Epidermal melanocyte (primary cell): ENCODE measurements around the gene LOX.
"Not testable (repeated sequence)": the region's sequence is repeated elsewhere in the genome, so short reads cannot be mapped to it uniquely, and the experiment has no call there.

Source experiments
- DNase-seq: peaks from one replicate; pipeline ENCODE4 v3.0.0; 2011; ENCODE audit warnings: low spot score; ENCODE audit not compliant: insufficient read length

LOX gene

DNA sequence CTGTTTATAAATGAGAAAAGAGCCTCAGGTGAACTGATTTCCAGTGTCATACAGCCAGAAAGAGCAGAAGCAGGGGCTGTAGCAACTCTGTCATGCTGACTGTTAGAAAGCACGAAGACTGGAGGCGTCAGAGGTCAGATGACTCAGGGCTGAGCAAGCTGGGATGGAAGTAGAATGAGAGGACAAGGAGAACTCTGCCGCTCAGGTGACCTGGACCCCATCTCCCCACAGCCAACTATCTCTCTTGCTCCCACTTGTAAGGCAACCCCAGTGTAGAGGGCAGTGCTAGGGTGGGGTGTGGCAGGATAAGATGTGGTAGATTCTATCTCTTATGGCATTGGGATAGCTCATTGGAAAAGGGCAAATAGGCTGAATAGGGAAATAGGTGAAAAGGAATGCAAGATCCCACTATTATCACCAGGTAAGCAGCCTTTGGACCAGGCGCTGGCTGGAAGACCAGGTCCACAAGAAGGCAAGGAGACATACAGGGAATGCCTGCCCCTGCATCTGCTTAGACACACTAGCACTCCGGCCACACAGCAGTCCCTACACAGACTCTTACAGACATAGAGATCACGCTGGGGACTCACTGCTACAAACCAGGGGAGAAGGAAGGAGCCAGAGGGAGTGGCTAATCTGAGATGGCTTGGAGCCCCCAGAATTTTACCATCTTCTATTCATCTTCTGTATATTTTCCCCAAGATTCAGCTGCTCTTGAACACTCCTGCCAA is 21.2 kb upstream of the LOX start:
- DNase-seq: no peak

DNA sequence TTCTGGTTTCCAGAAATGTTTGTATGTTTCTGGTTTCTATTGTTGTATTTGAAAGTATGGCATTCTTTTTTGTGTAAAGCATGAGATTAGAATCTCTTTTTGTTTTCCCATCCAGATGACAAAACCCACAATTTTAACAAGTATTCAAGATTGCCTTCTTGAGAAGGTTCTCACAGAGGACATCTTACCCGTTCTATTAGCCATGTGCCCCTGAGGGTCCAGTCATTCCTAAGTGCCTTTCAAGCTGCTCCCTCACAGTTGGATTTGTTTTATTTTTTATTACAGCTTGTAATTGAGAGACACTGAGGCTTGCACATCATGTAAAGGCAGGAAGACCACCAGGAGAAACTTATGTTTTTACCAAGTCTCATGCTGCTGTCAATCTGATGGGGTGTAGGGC is 19.3 kb upstream of the LOX start:
- DNase-seq: no peak

DNA sequence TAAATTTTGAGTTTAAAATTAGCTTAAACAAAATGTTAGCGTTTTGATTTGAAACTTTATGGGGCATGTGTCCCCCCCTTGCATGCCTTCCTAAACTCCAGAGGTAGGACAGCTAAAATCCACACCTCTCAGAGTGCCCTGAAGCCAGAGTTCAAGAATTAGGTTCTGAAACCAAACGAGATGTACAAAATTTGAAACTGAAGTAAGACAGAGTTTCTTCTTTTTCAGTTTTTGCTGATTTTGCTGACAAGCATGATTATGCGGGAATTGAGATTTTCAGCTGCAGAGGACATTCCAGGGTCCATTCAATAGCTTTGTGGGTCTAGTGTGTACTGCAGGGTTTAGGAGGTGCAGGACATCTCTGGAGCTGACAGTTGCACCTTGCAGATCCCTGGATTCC is 17.1 kb upstream of the LOX start:
- no peak for DNase-seq

DNA sequence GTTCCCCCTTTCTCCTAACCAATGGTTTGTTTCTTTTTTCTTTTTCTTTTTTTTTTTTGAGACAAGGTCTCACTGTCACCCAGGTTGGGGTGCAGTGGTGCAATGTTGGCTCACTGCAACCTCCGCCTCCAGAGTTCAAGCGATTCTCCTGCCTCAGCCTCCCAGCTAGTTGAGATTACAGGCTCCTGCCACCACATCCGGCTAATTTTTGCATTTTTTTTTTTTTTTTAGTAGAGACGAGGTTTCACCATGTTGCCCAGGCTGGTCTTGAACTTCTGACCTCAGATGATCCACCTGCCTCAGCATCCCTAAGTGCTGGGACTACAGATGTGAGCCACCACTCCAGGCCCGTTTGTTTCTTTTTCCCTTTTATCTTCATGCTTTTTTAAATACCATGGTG is 16.2 kb upstream of the LOX start:
- not testable (repeated sequence) for DNase-seq

DNA sequence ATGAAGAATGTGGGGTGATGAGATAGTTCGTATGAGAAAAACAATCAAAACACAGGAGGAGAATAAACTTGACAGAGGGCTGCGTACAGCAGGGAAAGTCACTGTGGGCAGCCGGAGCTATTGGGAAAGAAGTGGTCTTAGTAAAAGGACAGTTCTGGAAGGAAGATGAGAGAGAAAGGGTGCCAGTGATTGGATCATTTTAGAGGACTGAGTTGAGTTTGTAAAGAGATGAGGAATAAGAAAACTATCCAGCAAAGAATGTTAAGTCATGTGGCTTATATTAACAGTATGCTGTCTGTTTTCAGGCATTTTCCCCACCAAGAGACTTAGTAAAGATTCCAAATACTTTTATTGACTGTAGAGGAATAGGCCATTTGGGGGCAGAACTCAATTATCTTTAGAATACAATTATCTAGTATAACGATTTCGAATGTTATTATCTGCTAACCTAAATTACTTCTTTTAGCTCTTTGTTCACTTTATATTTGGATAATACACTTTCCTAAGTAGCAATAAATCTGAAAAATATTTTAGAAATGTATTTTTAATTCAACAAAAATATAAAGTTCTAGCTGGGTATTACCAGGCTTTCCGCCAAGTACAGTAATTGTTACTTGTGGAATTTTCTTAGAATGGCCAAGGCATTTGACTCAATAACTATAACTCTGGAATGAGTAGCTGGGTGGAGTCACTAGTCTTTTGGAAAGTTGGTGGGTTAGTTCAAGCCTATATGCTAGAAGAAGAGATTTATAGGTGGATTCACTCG is 15.5 kb upstream of the LOX start:
- DNase-seq: no peak

DNA sequence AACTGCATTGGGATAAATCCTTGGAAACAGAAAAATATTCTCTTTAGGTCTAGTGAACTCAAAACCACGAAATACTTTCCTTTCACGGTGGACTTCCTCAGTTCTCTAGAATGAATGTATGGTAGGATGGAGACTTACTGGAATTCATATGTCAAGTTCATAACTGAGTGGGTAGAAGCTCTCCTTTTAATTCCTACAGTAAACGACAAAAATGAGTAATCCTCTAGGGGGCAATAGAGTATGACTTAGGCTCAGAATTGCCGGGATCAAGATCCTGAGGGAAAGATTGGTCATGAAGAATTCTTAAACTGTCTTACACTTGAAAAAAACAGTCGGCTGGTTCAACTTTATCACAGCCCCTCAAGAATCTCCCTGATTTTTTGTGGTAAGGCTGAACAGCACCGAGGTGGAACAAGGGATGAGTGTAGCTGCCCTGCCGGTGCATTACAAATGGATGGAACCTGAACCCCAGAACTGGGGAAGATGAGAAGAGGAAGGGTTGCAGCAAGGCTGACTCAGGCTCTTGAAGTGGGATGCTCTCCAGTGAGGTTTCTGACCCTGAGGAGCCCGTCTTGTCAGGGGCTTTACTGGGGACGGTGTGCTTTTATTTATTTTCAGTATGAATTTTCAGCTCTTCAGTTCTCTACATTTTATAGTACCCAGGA is 14.0 kb upstream of the LOX start:
- no peak for DNase-seq

DNA sequence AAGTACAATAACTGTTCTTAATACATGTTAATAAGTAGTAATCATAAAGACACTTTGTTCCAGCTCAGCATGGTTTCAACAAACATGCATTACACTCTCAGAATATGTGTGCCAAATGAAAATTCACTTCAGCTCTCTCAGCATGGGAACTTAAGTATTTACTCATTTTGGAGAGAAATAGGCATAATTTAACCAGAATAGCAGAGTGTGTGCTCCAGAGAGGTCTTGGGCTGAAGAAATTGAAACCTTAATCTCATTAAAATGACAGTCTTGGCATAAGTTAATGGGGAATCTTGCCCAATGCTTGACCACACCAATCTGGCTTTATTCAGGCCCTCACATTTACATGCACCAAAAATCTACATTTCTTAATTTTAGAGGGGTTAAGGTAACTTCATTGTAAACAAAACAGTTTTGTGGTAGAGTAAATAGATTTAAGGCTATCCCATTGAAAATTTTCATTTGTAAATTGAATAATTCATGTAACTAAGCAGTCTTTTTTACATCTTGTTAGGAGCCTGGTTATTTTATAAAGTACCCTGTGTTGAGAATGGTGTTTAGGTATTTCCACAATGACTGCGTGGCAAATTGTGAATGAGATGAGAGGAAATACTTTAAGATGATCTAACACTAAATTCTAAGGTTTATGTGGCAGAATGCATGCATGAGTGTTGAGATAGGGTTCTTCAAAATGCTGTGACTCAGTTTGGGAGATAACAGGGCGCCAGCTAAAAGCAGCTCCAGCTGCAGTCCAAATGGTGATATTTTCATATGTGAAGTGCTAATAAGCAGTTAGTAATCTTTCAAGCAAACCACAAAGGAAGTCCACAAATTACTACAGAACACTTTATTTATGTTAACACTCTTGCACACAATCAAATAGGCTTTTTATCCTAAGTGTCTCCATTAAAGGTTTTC is 11.3 kb upstream of the LOX start:
- DNase-seq: no peak

DNA sequence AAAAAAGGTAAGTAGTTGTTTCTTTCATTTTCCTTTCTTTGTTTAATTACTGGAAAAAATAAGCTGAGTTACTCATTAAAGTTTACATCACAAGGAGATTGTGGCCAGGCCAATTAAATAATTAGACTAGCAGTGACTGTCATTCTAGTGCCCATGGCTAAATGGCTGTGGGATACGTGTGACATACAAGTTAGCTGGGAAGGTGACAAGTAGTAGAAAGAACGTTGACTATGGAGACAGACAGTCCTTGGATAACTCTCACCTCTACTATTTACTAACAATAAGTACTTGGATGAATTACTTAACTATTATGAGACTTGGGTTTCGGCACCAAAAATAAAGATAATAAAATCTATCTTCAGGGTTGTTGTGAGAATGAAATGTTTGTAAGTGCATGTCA is 7.0 kb upstream of the LOX start:
- no peak for DNase-seq

DNA sequence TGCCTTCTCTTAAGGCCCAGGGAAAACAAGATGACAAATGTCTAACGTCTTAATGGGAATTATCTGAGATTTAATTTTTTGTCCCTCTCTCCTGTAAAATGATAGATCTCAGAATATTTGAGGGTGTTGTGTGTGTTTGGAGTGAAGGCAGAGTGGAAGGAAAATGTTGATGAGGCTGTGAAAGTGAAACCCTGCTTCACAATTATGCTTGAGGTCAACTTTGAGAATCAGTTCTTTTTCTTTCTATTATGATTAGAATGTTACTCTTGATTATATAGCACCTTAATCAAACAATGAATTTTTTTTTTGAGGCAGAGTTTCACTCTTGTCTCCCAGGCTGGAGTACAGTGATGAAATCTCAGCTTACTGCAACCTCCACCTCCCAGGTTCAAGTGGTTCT is 5.5 kb upstream of the LOX start:
- no peak for DNase-seq

DNA sequence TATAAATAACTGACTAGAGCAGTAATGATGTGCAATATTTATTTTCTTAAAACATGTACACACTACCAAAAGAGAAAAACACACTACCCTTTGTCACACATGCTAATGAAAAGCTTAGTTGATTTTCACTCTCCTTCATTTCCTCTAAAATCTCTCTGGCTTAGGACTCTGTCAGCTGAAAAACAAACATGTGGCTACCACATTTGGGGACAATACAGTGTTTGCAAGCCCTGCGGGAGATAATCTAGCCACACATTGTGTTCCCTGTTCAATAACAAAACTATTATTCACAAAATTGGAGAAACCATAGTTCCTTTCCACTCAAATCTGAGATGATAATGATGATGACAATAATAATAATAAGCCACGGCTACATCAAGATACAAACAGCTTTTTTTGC is 3.5 kb upstream of the LOX start:
- DNase-seq: no peak

DNA sequence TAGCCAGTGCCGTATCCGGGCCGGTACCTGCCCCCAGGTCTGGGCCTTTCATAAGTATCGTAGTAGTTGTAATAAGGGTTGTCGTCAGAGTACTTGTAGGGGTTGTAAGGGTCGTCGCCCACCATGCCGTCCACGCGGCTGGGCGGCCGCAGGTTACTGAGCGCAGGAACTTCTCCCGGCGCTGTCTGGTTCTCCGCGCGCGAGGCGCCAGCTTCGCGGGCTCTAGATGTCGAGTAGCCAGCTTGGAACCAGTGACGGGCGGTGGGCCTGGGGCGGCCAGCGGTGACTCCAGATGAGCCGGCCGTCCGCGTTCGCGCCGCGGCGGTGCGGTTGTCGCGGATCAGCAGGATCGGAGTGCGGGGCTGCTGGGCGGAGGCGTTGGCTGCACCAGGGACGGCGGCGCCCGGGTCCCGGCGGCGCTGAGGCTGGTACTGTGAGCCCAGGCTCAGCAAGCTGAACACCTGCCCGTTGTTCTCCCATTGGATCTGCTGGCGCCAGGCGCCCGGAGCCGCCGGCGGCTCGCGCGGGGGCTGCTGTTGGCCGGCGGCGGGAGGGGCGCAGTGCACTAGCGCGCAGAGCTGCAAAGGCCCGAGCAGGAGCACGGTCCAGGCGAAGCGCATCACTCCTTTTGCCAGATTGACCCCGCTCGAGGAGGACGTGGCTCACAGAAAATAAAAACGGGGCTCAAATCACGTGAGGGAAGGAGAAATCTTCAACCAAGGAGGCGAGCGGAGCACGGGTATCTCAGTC is 518 bp downstream of the LOX start:
- DNase-seq: no peak

DNA sequence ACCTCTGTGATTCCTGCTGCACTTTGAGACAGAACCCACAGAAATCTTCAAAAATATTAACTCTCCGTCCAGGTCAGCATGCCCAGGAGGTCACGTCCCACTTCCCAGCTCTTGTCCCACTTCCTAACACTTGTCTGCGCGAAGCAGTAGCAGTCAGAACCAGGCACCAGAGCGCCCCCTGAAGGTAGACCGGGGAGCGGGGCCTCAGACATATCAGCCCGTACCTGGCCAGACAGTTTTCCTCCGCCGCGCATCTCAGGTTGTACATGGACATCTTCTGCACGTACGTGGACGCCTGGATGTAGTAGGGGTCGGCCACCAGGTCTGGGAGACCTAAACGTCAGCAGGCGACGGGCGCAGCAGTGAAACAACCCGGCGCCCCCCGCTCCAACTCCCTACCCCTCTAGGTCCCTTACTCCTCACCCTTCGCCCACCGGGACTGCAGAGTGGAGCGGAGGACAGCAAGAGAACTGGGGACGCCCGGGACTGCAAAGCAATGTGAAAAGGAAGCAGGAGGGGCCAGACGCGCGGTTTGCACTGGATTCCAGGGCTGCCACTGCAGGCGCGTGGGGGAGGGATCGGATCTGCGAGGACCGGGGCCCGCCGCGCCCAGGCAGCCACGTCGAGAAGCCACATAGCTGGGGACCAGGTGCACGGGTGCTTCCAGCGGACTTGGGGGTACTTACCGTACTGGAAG is 1.2 kb downstream of the LOX start:
- DNase-seq: peak; percentile 21

DNA sequence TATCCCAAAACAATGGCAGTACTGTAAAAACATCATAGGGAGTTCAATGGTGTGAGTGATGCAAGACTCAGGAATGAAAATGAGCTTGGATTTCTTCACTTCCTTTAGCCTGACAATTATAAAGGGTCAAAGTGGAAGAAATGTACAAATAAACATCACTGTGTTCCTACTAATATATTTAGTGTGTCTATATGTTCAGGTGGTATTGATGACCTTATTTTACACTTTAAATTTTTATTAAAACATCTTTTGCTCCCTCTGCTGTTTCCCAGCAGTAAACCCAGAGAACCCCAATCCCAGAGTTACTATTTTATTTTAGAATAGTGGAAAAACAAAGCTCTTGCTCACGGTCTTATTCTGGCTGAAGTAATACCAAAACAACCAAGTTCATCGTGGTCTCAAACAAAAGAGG is 2.0 kb downstream of the LOX start:
- no peak for DNase-seq

DNA sequence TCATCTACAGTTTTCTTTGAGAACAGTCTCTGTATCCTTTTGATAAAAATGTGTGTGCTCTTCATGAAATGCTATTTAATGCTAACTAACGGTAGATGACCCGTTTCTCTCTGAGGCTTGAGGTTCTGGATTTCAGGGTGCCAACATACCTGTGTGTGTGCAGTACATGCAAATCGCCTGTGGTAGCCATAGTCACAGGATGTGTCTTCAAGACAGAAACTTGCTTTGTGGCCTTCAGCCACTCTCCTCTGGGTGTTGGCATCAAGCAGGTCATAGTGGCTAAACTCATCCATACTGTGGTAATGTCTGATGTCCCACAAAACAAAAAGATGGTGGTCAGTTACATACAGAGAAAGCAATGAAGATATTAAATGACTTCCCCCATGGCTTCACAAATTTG is 4.2 kb downstream of the LOX start:
- DNase-seq: no peak

DNA sequence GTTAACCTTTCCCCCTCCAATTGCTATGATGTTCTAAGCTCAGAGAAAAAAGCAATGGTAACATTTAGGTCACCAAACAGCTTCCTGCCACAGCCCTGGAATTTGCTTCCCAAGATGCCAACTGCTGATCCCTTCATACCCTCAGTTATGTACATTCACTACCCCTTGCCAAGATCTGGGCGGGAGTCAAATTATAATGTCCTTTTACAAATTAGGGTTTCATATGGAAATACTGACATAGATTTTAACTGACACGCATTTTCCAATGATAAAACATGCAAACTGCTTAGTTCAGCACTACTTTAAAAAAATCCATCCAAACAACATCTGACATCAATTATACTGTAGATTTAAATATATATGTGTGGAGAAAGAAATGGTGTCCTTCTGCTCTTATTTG is 5.0 kb downstream of the LOX start:
- DNase-seq: no peak

DNA sequence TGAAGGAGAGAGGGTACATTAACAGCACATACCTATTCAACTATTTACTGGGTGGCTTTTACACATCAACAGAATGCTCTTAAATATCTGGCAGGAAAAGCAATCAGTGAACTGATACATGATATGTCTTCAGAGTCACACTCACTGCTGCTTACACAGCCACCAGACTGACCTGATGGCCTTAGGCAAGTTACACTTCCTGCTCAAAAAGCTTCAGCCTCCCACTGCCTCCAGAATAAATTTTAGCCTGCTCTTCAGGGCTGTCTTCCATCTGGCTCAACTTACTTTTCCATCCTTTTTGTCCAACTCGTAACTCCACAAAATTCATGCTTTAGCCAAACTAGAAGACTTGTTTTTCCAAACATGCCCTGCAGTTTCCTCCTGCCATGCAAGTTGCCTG is 10.7 kb downstream of the LOX start:
- DNase-seq: no peak

DNA sequence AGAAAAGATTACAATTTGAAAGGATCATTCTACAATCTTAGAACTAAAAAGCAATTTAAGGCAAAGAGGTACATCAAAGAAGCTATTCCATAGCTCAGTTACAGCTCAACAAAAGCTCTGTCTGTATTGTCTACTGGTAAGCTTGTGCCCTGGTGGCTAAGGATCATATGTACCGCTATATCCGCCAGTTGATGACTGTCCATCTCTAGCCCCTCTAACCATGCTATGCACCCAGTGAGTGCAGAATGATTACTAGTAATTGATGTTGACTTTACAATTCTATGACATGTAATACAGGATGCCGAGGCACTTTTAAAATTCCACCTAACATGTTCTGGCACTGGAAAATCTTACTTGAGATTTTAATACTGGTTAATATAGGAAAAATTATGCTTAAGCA is 13.1 kb downstream of the LOX start:
- DNase-seq: no peak

DNA sequence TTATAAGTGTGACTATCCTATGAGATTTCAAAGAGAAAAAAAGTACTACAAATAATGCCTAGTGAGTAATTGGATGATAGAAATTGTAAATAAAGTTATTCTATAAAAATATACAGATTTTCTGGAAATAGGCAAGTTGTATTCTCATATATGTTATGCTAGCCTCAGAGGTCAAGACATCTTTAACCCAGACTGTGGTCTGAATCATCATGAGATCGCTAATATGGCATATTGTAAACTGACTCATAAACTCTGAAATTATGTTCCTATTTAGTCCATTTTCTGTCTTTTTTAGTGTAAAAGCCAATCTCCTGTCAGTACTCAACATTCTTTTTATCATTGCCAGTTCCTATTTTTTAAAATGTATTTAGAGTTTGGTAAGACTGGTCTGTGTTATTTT is 14.2 kb downstream of the LOX start:
- no peak for DNase-seq

DNA sequence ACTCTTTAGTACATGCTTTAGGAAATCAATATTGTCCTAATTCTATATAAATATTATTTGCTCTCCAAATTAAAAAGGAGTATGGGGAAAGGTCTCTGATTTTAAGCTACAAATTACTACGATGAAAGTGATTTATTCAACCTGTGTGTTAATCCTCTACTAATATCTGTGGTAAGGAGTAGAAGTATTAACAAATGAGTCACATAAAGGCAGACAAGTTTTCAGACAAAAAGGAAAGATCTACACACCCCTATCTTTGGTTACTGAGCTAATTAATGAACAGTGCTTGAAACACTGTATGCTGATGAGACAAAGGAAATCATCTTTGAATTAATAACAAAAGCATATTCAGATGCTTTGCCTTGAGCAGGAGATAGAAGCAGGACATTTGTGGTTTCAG is 15.9 kb downstream of the LOX start:
- DNase-seq: no peak

DNA sequence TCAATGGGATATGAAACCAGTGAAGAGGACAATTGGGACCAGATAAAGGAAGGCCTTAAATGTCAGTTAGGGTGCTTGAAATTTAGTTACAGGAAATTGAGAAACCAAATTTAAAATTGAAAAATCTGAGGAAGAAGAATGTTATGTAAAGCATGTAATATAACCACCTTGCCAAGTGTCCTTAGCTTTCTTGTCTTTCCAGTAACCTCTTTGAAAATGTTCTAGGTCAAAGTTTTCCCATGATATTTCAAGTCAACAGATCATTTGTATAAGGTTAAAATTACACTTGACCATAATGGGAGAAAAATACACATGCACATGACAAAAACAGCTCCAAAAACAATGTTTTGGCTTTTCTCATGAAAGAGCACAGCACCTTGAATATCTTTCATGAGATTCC is 21.1 kb downstream of the LOX start:
- no peak for DNase-seq
